Retina (tissue), 1 donor: Measurements from ENCODE around the gene FLVCR2.

Experiments
- DNase-seq: peaks from one replicate; pipeline ENCODE4 v3.0.0-alpha.2; 2016

FLVCR2 gene

GRCh38 chr14:75578102-75578785 is at the start of gene FLVCR2:
TSS of gene FLVCR2 (plus strand) at chr14:75578620. CDS start at chr14:75578973, 353 bp downstream.
- DNase-seq = peak; percentile 87

- DNase-seq = no peak
Observed at GRCh38 chr14:75531256-75531655, 47.2 kb upstream of the FLVCR2 start.

- no peak for DNase-seq
Observed at GRCh38 chr14:75531660-75532317, 46.6 kb upstream of the FLVCR2 start.

- DNase-seq = no peak
Observed at GRCh38 chr14:75533791-75534555, 44.4 kb upstream of the FLVCR2 start.

GRCh38 chr14:75535164-75535898 is 43.1 kb upstream of the FLVCR2 start:
- no peak for DNase-seq

- no peak for DNase-seq
Observed at GRCh38 chr14:75537071-75537470, 41.3 kb upstream of the FLVCR2 start.

GRCh38 chr14:75539162-75539560 is 39.3 kb upstream of the FLVCR2 start:
- no peak for DNase-seq

GRCh38 chr14:75539561-75540478 is 38.6 kb upstream of the FLVCR2 start:
- DNase-seq = no peak

GRCh38 chr14:75540479-75540851 is 38.0 kb upstream of the FLVCR2 start:
- no peak for DNase-seq

GRCh38 chr14:75542588-75543091 is 35.8 kb upstream of the FLVCR2 start:
- no peak for DNase-seq

GRCh38 chr14:75543253-75543652 is 35.2 kb upstream of the FLVCR2 start:
- DNase-seq = no peak

GRCh38 chr14:75543786-75544185 is 34.6 kb upstream of the FLVCR2 start:
- no peak for DNase-seq

GRCh38 chr14:75545907-75546306 is 32.5 kb upstream of the FLVCR2 start:
- no peak for DNase-seq

GRCh38 chr14:75547552-75548250 is 30.7 kb upstream of the FLVCR2 start:
- DNase-seq = no peak

- no peak for DNase-seq
Observed at GRCh38 chr14:75548544-75548943, 29.9 kb upstream of the FLVCR2 start.

GRCh38 chr14:75549169-75549568 is 29.3 kb upstream of the FLVCR2 start:
- no peak for DNase-seq

GRCh38 chr14:75551021-75551420 is 27.4 kb upstream of the FLVCR2 start:
- no peak for DNase-seq

GRCh38 chr14:75553157-75553556 is 25.3 kb upstream of the FLVCR2 start:
- DNase-seq = no peak

- DNase-seq = no peak
Observed at GRCh38 chr14:75553761-75554364, 24.6 kb upstream of the FLVCR2 start.

- no peak for DNase-seq
Observed at GRCh38 chr14:75554482-75554881, 23.9 kb upstream of the FLVCR2 start.

- DNase-seq = no peak
Observed at GRCh38 chr14:75558440-75558839, 20.0 kb upstream of the FLVCR2 start.
